Lower leg skin (tissue), 3 donors: ENCODE results near the gene RPL22.

Source experiments
- POLR2A ChIP-seq, 2 donors: fragments of 450-650 bp; IDR thresholded peaks; one replicate each; pipeline ENCODE4 v1.6.1; 2016 to 2017; ENCODE audit warnings: antibody characterized with exemption in 2 of 2, mild to moderate bottlenecking in 1 of 2, moderate library complexity in 1 of 2
- TF ChIP-seq, protein P1 (sequence below), 3 donors: fragments of 450-650 bp; IDR thresholded peaks; one replicate each; pipeline ENCODE4 v1.5.1; 2016; ENCODE audit warnings: antibody characterized with exemption in 3 of 3, mild to moderate bottlenecking in 3 of 3, moderate library complexity in 2 of 3

DNA sequence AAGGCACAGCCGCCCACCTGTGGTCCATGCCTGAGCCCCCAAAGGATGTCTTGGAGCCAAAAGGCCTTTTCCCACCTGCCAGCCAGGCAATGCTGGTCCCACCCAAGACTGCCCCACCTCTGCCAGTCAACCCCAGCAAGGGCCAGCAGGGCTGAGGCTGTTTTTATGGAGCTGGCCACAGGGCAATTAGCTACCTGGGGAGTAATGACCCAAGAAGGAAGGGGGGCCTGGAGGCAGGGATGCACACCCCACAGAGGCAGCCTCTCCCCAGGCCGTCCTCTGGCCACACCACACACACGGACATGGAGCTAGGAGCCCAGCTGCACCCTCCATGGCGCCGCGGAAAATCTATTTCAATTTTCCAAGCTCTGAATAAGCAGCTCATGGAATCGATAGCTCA lies 46.5 kb downstream of the RPL22 start:
- TF ChIP-seq, protein P1, sequence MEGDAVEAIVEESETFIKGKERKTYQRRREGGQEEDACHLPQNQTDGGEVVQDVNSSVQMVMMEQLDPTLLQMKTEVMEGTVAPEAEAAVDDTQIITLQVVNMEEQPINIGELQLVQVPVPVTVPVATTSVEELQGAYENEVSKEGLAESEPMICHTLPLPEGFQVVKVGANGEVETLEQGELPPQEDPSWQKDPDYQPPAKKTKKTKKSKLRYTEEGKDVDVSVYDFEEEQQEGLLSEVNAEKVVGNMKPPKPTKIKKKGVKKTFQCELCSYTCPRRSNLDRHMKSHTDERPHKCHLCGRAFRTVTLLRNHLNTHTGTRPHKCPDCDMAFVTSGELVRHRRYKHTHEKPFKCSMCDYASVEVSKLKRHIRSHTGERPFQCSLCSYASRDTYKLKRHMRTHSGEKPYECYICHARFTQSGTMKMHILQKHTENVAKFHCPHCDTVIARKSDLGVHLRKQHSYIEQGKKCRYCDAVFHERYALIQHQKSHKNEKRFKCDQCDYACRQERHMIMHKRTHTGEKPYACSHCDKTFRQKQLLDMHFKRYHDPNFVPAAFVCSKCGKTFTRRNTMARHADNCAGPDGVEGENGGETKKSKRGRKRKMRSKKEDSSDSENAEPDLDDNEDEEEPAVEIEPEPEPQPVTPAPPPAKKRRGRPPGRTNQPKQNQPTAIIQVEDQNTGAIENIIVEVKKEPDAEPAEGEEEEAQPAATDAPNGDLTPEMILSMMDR (IDR thresholded peaks at IDR 0.05) = no peak
- no peak for TF ChIP-seq POLR2A (IDR thresholded peaks at IDR 0.05)
